PFSK-1 (cell line): ENCODE data around the gene RANBP10.

Source experiments
- FOXP2 ChIP-seq: optimal IDR thresholded peaks from 2 replicates; pipeline ENCODE3; 2011; ENCODE audit warnings: borderline replicate concordance, control low read depth, inconsistent platforms; ENCODE audit not compliant: insufficient read depth; ENCODE audit errors: extremely low read length, extremely low read depth
- POLR2AphosphoS5 ChIP-seq: IDR thresholded peaks from 2 replicates; pipeline ENCODE4 v1.6.1; 2012; ENCODE audit warnings: low read depth, mild to moderate bottlenecking, control low read depth, low read length, moderate library complexity
- SIN3A ChIP-seq: IDR thresholded peaks from 2 replicates; pipeline ENCODE4 v1.6.1; 2012; ENCODE audit warnings: mild to moderate bottlenecking, low read length, moderate library complexity, borderline replicate concordance; ENCODE audit not compliant: insufficient read depth
- TAF1 ChIP-seq: IDR thresholded peaks from 2 replicates; pipeline ENCODE4 v1.6.1; 2012; ENCODE audit warnings: low read length, control low read depth, borderline replicate concordance; ENCODE audit not compliant: insufficient read depth
- TF ChIP-seq, protein P1 (sequence below), 2 experiments: IDR thresholded peaks; 2 replicates each; pipeline versions ENCODE4 v1.6.1 to v1.8.0; 2011 to 2012; ENCODE audit warnings: low read depth in 2 of 2, low read length in 2 of 2, control low read depth in 1 of 2, inconsistent platforms in 1 of 2, mild to moderate bottlenecking in 1 of 2, moderate library complexity in 1 of 2; ENCODE audit not compliant: insufficient read depth in 1 of 2

RANBP10 gene

DNA sequence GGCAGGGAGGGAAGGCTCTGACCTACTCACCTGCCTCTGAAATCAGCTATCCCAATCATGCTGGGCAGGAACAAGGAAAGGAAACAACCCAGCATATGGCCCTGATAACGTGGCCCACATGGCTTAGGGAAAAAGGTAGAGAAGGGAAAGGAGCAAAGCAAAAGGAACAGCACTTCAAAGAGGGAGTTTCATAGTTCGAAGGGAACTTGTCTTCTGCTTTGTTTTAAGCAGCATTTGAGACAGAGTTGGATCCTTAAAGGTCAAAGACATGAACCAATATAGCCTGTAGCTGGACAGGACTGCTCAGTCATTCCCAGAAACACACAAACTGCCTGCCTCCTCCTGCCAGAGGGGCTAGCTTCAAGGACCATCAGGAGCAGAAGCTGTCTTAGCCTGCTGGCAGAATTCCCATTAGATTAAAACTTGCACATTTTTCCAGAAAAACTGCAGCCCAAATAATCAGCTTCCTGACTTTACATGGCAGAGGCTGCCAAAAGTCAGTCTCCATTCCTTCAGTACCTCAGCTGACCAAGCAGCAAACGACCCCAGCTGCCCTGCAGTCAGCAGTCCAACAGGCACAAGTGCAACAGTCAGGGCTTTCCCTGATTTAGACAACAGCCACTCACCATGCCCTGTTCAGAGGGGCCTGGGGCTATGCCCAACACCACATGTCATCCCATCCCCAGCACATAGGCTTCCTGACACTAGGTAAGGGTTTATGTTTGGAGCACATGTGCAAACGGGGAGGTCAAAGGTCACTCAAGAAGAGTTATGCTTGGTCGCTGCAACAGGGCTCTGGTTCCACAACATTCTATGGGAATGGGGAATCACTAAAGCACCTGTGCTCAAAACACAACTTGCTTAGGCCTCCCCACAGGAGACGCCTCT lies 32.5 kb downstream of the RANBP10 start:
- TF ChIP-seq POLR2AphosphoS5: no peak
- no peak for TF ChIP-seq FOXP2
- TF ChIP-seq, protein P1, sequence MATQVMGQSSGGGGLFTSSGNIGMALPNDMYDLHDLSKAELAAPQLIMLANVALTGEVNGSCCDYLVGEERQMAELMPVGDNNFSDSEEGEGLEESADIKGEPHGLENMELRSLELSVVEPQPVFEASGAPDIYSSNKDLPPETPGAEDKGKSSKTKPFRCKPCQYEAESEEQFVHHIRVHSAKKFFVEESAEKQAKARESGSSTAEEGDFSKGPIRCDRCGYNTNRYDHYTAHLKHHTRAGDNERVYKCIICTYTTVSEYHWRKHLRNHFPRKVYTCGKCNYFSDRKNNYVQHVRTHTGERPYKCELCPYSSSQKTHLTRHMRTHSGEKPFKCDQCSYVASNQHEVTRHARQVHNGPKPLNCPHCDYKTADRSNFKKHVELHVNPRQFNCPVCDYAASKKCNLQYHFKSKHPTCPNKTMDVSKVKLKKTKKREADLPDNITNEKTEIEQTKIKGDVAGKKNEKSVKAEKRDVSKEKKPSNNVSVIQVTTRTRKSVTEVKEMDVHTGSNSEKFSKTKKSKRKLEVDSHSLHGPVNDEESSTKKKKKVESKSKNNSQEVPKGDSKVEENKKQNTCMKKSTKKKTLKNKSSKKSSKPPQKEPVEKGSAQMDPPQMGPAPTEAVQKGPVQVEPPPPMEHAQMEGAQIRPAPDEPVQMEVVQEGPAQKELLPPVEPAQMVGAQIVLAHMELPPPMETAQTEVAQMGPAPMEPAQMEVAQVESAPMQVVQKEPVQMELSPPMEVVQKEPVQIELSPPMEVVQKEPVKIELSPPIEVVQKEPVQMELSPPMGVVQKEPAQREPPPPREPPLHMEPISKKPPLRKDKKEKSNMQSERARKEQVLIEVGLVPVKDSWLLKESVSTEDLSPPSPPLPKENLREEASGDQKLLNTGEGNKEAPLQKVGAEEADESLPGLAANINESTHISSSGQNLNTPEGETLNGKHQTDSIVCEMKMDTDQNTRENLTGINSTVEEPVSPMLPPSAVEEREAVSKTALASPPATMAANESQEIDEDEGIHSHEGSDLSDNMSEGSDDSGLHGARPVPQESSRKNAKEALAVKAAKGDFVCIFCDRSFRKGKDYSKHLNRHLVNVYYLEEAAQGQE (IDR thresholded peaks at IDR 0.05; ENCODE audit: insufficient read depth in 1 of 2, low read depth in 2 of 2, low read length in 2 of 2): no peak
- no peak for TF ChIP-seq SIN3A
- TF ChIP-seq TAF1: no peak

DNA sequence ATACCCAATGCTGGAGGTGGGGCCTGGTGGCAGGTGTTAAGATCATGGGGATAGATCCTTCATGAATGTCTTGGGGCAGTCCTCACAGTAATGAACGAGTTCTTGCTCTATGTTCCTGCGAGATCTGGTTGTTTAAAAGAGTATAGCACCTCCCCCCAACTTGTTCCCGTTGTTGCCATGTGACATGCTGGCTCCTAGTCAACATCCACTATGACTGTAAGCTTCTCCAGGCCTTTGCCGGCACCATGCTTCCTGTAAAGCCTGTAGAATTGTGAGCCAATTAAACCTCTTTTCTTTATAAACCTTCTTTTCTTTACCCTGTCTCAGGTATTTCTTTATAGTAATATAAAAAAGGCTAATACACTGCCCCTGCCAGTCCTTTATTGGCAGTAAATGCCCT lies 33.3 kb downstream of the RANBP10 start:
- TF ChIP-seq, protein P1 (IDR thresholded peaks at IDR 0.05; ENCODE audit: insufficient read depth in 1 of 2, low read depth in 2 of 2, low read length in 2 of 2): no peak
- TF ChIP-seq SIN3A: no peak
- TF ChIP-seq POLR2AphosphoS5: no peak
- TF ChIP-seq TAF1: no peak
- no peak for TF ChIP-seq FOXP2

DNA sequence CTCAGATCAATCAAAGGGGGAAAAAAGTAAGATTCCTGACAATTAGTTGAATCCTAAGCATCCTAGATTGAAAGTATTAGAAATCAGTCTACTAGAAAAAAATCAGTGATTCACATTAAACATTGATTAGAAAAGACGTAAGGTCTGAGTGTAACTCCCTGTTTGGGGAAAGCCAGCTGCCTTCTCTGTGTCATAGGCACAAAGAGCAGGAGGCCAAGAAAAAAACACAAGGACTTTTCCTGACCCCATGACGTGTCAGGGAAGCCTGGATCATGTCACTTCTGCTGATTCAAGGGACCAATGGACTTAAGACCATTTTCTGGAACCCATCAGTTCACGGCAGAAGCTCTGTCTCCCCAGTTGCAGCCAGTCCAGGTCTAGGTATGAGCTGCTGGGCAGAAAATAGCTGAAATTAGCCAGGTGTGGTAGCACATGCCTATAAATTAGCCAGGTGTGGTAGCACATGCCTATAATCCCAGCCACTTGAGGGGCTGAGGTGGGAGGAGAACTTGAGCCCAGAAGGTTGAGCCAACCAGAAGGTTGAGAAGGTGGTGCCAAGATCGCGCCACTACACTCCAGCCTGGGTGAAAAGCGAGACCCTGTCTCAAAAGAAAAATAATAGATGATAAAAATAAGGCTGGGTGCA lies 35.9 kb downstream of the RANBP10 start:
- TF ChIP-seq TAF1 (no peak), SIN3A (no peak), POLR2AphosphoS5 (no peak), FOXP2 (no peak)
- TF ChIP-seq, protein P1 (IDR thresholded peaks at IDR 0.05; ENCODE audit: insufficient read depth in 1 of 2, low read depth in 2 of 2, low read length in 2 of 2): no peak

DNA sequence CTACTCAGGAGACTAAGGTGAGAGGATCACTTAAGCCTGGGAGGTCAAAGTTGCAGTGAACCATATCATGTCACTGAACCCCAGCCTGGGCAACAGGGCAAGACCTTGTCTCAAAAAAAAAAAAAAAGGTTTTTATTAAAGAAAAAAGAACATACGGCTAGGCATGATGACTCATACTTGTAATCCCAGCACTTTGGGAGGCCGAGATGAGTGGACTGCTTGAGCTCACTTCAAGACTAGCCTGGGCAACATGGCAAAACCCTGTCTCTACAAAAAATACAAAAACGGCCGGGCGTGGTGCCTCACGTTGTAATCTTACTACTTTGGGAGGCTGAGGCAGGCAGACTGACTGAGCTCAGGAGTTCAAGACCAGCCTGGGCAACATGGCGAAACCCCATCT lies 38.4 kb downstream of the RANBP10 start:
- no peak for TF ChIP-seq SIN3A
- TF ChIP-seq, protein P1 (IDR thresholded peaks at IDR 0.05; ENCODE audit: insufficient read depth in 1 of 2, low read depth in 2 of 2, low read length in 2 of 2): no peak
- TF ChIP-seq FOXP2: no peak
- TF ChIP-seq TAF1: no peak
- TF ChIP-seq POLR2AphosphoS5: no peak
